Epithelial cell of esophagus (primary cell): ENCODE measurements around the gene GDPD4.

Source experiments
- DNase-seq: peaks from one replicate; pipeline ENCODE4 v3.0.0; 2010; ENCODE audit warnings: low read depth
- H3K4me3 ChIP-seq: 2 replicates; pipeline ENCODE4 v1.5.1; 2011; ENCODE audit warnings: mild to moderate bottlenecking, low read length, control low read depth
- TF ChIP-seq, protein P1 (sequence below): IDR thresholded peaks from 2 replicates; pipeline ENCODE4 v1.5.1; 2011; ENCODE audit warnings: low read depth, mild to moderate bottlenecking, low read length, control low read depth, inconsistent platforms; ENCODE audit not compliant: insufficient read depth; ENCODE audit errors: missing control alignments

Gene GDPD4

GRCh38 chr11:77191823-77192495 lies 109.5 kb downstream of the GDPD4 start:
- TF ChIP-seq, protein P1, sequence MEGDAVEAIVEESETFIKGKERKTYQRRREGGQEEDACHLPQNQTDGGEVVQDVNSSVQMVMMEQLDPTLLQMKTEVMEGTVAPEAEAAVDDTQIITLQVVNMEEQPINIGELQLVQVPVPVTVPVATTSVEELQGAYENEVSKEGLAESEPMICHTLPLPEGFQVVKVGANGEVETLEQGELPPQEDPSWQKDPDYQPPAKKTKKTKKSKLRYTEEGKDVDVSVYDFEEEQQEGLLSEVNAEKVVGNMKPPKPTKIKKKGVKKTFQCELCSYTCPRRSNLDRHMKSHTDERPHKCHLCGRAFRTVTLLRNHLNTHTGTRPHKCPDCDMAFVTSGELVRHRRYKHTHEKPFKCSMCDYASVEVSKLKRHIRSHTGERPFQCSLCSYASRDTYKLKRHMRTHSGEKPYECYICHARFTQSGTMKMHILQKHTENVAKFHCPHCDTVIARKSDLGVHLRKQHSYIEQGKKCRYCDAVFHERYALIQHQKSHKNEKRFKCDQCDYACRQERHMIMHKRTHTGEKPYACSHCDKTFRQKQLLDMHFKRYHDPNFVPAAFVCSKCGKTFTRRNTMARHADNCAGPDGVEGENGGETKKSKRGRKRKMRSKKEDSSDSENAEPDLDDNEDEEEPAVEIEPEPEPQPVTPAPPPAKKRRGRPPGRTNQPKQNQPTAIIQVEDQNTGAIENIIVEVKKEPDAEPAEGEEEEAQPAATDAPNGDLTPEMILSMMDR, result peak; percentile 92
- H3K4me3 ChIP-seq, result peak overlapping the region; percentile 25
- DNase-seq, result peak; percentile 91

- DNase-seq, result peak; percentile 24
- peak overlapping the region; percentile 25 for H3K4me3 ChIP-seq
- TF ChIP-seq, protein P1, result no peak
Measured at GRCh38 chr11:77191429-77191822, 110.1 kb downstream of the GDPD4 start.

DNA sequence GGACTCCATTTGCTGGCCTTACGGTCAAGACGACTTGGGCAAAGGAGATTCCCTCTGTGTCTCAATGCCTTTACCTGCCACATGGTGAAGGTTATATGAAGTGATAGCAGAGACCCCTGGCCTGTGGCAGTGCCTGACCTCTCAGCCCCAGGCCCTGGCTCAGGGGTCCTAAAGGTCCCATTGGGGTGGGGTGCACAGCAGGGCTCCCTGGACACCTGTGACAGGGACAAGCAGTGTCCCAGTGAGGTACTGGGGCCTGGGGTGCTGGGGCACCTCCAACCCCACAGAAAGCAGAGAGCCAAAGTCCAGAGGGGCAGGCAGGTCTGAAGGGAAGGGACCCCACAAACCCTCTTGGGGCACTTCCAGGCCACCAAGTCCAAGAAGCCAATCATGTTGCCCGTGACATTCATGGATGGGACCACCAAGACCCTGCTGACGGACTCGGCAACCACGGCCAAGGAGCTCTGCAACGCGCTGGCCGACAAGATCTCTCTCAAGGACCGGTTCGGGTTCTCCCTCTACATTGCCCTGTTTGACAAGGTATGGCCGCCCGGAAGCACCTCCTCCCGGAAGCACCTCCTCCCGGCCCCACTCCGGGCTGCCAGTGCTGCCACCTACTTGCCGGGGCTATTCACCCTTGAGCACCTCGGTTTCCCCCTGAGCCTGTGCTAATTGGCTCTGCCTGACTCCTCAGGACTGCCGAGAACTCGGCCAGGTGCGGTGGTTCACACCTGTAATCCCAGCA lies 111.0 kb downstream of the GDPD4 start:
- TF ChIP-seq, protein P1, result no peak
- DNase-seq, result no peak
- H3K4me3 ChIP-seq, result no peak overlapping the region

GRCh38 chr11:77189588-77190210 lies 111.8 kb downstream of the GDPD4 start:
- TF ChIP-seq, protein P1, result no peak
- H3K4me3 ChIP-seq, result no peak overlapping the region
- DNase-seq, result no peak

DNA sequence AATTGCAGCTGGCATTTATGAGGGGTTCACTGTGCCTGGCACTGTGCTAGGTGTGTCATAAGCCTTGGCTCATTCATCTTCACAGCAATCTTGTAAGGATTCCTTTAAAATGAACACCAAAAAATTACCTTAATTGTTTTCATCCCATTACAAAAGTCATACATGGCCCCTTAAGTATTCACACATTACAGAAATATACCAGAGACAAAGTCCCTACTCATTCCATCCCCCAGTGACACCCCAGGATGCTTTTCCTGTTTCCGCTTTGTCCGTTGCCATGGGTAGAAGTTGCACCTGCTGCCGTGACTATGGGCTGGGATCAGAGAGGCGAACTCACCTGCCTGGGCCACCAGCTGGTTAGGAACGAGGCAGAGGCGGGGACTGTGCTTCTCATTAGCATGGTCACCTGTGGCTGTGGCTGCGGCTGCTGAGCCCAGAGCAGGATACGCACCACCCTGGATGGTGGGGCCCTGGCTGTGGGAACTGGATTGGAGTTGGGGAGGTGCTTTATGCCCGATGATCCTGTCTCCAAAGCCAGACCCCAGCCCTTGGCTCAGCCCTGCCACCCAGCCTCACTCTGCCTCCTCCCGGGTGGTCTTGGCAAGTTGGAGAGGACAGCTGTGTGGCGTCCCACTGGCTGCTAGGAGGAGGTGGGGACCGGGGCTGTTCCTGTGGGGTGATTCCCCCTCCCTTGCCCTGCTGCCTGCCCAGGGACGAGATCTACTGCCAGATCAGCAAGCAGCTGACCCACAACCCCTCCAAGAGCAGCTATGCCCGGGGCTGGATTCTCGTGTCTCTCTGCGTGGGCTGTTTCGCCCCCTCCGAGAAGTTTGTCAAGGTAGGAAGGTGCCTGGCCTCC lies 112.6 kb downstream of the GDPD4 start:
- no peak overlapping the region for H3K4me3 ChIP-seq
- TF ChIP-seq, protein P1, result no peak
- no peak for DNase-seq

GRCh38 chr11:77187776-77188632 lies 113.5 kb downstream of the GDPD4 start:
- no peak overlapping the region for H3K4me3 ChIP-seq
- DNase-seq, result peak; percentile 81
- TF ChIP-seq, protein P1, result peak; percentile 93
